Pancreas (tissue), 10 donors: ENCODE measurements around the gene EDN3. TPM values are rescaled to one million over a fixed set of nuclear protein-coding genes. Genes with fewer than 3 reads are reported as not detected.
A peak's percentile ranks its signal among the peaks of the same experiment; 100 is the strongest.

Source experiments
- ATAC-seq, 4 donors: fragments of 200-7000 bp; cut with Tn5 transposase; one replicate each; pipeline versions ENCODE4 v1.8.0 to v1.9.1; 2020; ENCODE audit warnings: mild to moderate bottlenecking in 4 of 4, moderate library complexity in 4 of 4
- DNase-seq, 6 donors: peaks; one replicate each; pipeline ENCODE4 v3.0.0-alpha.2; 2020
- FAIRE-seq: peaks from 2 replicates; lab custom pipeline; 2012; peaks lifted over from hg19 to GRCh38; lab: Jason Lieb, UNC
- H3K27ac ChIP-seq, 4 donors: fragments of 200-600 bp; sonication (generic); 1 replicate in 3 of 4; 2 replicates in 1 of 4; pipeline versions ENCODE4 v1.5.0 to v1.8.0; 2020
- H3K27me3 ChIP-seq, 4 donors: fragments of 200-600 bp; one replicate each; pipeline ENCODE4 v1.8.0; 2021
- H3K36me3 ChIP-seq, 3 donors: fragments of 200-600 bp; sonication (generic) in 1 of 3; one replicate each; pipeline versions ENCODE4 v1.5.0 to v1.8.0; 2020 to 2021
- H3K4me1 ChIP-seq, 3 donors: fragments of 200-600 bp; one replicate each; pipeline ENCODE4 v1.8.0; 2021
- H3K4me3 ChIP-seq, 4 donors: fragments of 200-600 bp; sonication (generic) in 2 of 4; one replicate each; pipeline versions ENCODE4 v1.5.0 to v1.8.0; 2020 to 2021
- H3K9me3 ChIP-seq, 4 donors: fragments of 200-600 bp; one replicate each; pipeline ENCODE4 v1.8.0; 2021
- CTCF ChIP-seq, 4 donors: fragments of 200-600 bp; sonication (generic) in 3 of 4; IDR thresholded peaks; one replicate each; pipeline versions ENCODE4 v1.5.0 to v1.8.0; 2021; ENCODE audit warnings: antibody characterized with exemption in 4 of 4
- WGBS, 2 donors: extraction: QIAGEN DNeasy Blood & Tissue Kit; methylation state at CpG; one replicate each; pipeline ENCODE4 v1.1.7; 2013; 5-methylcytosine and 5-hydroxymethylcytosine counted together
- intact Hi-C, 3 donors: fragments of 100-400 bp; cut with DNase I; formaldehyde crosslinking; loops; one replicate each; pipeline versions ENCODE4 v1.11.1 to v1.14.2; 2022
- polyA plus RNA-seq, 2 donors: library from polyadenylated mRNA; stranded (reverse); fragments of 200-250 nt; gene quantifications; one replicate each; pipeline ENCODE4 v1.2.3, GENCODE V29; 2013
- total RNA-seq, 6 donors: library from RNA; stranded (reverse); fragmentation: NEBNext Ultra II Directional in 4 of 6; extraction: Animal tissue kit (Norgen Biotek cat#: 25700) in 4 of 6; gene quantifications; one replicate each; pipeline versions ENCODE4 v1.2.1 to v1.2.4, GENCODE V29; 2021 to 2023
- donor health status: healthy with polysubstance abuse.
- donor health status: DM: no; HTN: no; CAD: no; lungs with moderate emphysema.
- donor health status: DM: no; HTN: no; CAD: no.
- donor health status: control.
- donor health status: control.
- donor health status: Bipolar disorder and iron deficiency.
- donor health status: DM: yes; HTN: yes; CAD: no.
- donor health status: DM: no; HTN: no; CAD: no.
- donor health status: DM: no; HTN: no; CAD: no.
- donor health status: DM: yes; HTN: yes; CAD: no.

The EDN3 gene
- total and polyA plus RNA-seq, 8 donors, result 3.6 to 55.3 (median 5.4) TPM

DNA sequence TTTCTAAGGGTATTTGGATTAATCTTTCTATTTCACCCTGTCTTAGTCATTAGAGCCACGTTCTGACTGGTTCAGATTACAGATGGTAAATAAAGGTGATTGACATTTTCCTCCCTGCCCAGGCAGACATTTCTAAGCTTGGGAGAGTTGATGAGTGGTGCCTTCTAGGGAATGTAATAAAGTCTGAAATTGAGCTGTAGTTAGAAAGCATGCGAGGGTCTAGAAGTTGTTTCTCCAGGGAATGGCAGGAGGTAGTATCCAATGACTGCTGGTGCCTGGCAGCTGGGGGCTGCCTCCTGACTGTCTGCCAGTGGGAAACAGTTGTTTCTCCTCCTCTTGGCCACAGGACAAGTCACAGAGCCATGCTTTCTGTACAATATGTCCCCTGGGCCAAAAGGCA lies 14.6 kb downstream of the EDN3 start:
- no peaks in the 10 kb centered on the region for H3K27me3 ChIP-seq
- WGBS, 2 donors, result 39 to 41% methylated on average over 2 of the region's 2 CpGs
- intact Hi-C loops, result no loop called here
- no peaks in the 10 kb centered on the region for H3K36me3 ChIP-seq
- H3K9me3 ChIP-seq, result no peaks in the 10 kb centered on the region
- peaks cover 0 to 10% (median 4%) of the 10 kb centered on the region in 3 donors for H3K4me1 ChIP-seq
- no peak overlapping the region for H3K4me3 ChIP-seq
- no peak for TF ChIP-seq CTCF (IDR thresholded peaks at IDR 0.05)
- peak; percentile 48 to 69 (median 60) for ATAC-seq
- H3K27ac ChIP-seq, result no peak overlapping the region
- DNase-seq, result no peak
- no peak for FAIRE-seq

- Histone ChIP-seq H3K36me3 (no peaks in the 10 kb centered on the region), H3K27me3 (no peaks in the 10 kb centered on the region), H3K9me3 (no peaks in the 10 kb centered on the region), H3K4me3 (no peak overlapping the region), H3K27ac (peak overlapping the region in 3 of 4 donors; percentile 29 to 66 (median 46)), H3K4me1 (peaks cover 0 to 10% (median 4%) of the 10 kb centered on the region in 3 donors)
- intact Hi-C loops, result no loop called here
- FAIRE-seq, result no peak
- DNase-seq, result no peak
- ATAC-seq, result no peak
- 79 to 81% methylated on average over 13 of the region's 13 CpGs for WGBS, 2 donors
- no peak for TF ChIP-seq CTCF (IDR thresholded peaks at IDR 0.05)
Measured at GRCh38 chr20:59316911-59317731, 16.7 kb downstream of the EDN3 start.

DNA sequence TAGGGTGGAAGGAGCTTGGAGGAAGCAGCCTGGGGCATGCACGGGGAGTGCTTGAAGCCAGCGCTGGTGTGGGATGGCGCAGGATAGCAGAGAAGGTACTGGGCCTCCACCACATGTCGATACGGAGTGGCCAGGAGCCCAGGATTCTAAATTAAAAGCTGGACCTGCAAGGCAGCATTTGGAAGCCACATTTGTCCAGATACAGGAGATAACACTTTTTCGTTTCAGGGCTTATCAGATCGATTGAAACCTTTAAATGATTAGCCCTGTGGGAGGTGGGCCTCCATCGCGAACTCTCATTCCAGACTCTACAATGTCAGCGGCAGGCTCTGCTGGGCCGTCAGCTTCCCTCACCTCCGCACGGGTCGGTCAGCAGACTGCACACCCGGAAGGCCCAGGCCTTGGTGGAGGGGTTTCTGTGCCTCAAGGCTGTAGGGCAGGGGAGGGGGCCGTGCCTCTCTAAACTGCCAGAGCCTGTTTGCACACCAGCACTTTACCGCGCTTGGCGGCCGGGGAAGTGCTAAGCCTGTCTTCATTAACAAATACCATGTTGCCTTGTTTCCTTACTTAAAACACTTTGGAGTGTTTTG lies 17.9 kb downstream of the EDN3 start:
- FAIRE-seq (no peak), DNase-seq (peak in 3 of 6 donors; percentile 18 to 53 (median 37)), ATAC-seq (peak; percentile 17 to 57 (median 39))
- Histone ChIP-seq H3K9me3 (no peaks in the 10 kb centered on the region), H3K27me3 (no peaks in the 10 kb centered on the region), H3K4me1 (peaks cover 0 to 10% (median 4%) of the 10 kb centered on the region in 3 donors), H3K4me3 (no peak overlapping the region), H3K27ac (peak overlapping the region in 3 of 4 donors; percentile 29 to 66 (median 46)), H3K36me3 (no peaks in the 10 kb centered on the region)
- TF ChIP-seq CTCF (IDR thresholded peaks at IDR 0.05), result no peak
- intact Hi-C loops, result no loop called here
- 65 to 67% methylated on average over 20 of the region's 20 CpGs for WGBS, 2 donors

- peak; percentile 26 to 73 (median 58) for ATAC-seq
Measured at GRCh38 chr20:59318803-59319202, 18.4 kb downstream of the EDN3 start.

More at GRCh38 chr20:59318803-59319202, 18.4 kb downstream of the EDN3 start:
- Histone ChIP-seq H3K9me3 (no peaks in the 10 kb centered on the region), H3K36me3 (no peaks in the 10 kb centered on the region), H3K27me3 (no peaks in the 10 kb centered on the region), H3K4me3 (no peak overlapping the region), H3K4me1 (peaks cover 0 to 10% (median 4%) of the 10 kb centered on the region in 3 donors), H3K27ac (peak overlapping the region in 3 of 4 donors; percentile 29 to 66 (median 46))
- FAIRE-seq, result no peak
- no peak for TF ChIP-seq CTCF (IDR thresholded peaks at IDR 0.05)
- 52 to 55% methylated on average over 4 of the region's 4 CpGs for WGBS, 2 donors
- intact Hi-C loops, result no loop called here
- DNase-seq, result peak in 1 of 6 donors; percentile 13
